Daoy (cell line): ENCODE results near the gene PDILT. TPM values are rescaled to one million over a fixed set of nuclear protein-coding genes. Genes with fewer than 3 reads are reported as not detected.

Source experiments
- DNase-seq: peaks from one replicate; pipeline ENCODE4 v3.0.0-alpha.2; 2015; ENCODE audit warnings: low read depth
- total RNA-seq: library from RNA; depleted of rRNA; stranded (reverse); fragments of >200 nt; shearing (Covaris generic); gene quantifications from 2 replicates; pipeline ENCODE4 v1.2.3, GENCODE V29; 2014

Gene PDILT
- total RNA-seq, 1 experiment from 2014 or later: not detected

DNA sequence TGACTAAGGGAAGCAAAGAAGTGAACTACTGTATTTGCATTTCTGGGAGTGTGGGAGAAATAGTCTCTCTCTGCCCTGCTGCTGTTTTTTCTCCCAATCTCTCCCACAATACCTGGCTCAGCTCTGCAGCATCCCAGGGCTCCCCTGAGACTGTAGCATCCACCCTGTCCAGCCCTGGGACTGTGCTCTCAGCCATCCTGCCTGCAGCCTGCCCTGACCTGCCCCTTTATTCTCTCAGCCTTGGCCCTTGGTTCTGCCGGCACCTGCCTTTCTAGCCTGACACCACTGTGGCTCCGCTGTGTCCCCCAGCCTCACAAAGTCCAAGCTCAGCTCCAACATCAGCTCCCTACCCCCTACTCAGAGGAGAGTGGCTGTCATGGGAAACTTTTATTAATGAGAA, 1.9 kb downstream of the PDILT start:
- no peak for DNase-seq

- peak; percentile 13 for DNase-seq
These were observed 3.0 kb downstream of the PDILT start for GRCh38 chr16:20401475-20402016.

- no peak for DNase-seq
These were observed 3.5 kb downstream of the PDILT start for GRCh38 chr16:20401066-20401465.

- no peak for DNase-seq
These were observed 5.4 kb downstream of the PDILT start for GRCh38 chr16:20399185-20399584.

GRCh38 chr16:20398603-20399002, 5.9 kb downstream of the PDILT start:
- DNase-seq: no peak

DNA sequence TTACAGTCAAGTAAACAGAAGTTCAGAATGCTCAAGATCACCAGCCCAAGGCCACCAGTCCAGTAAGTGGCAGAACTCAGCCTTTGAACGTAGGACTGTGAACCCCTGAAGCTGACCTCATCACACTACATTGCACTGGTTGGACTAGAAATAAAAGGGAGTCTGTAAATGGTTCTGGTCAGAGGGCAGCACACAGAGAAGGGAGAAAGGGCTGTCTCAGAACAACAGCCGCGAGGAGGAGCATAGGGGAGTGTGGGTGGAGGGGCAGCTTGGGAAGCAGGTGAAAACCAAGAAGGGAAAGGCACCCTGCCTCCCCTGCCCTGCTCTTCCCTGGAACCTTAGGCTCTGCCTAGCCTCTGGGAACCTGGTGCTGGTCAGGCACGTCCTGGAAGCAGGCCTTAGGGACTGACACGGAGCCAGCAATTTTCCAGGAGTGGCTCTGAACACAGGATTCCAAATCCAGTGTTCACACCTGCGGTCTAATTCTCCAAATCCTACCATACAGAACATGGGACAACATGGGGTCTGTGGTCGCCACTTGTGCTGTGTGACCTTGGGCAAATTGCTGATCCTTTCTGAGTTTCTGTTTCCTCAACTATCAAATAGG, 7.0 kb downstream of the PDILT start:
- DNase-seq: no peak

GRCh38 chr16:20396846-20397467, 7.6 kb downstream of the PDILT start:
- no peak for DNase-seq

- DNase-seq: no peak
These were observed 8.6 kb downstream of the PDILT start for GRCh38 chr16:20395946-20396345.

- peak; percentile 17 for DNase-seq
These were observed 10.5 kb downstream of the PDILT start for GRCh38 chr16:20393801-20394577.

- DNase-seq: no peak
These were observed 13.5 kb downstream of the PDILT start for GRCh38 chr16:20391045-20391444.

DNA sequence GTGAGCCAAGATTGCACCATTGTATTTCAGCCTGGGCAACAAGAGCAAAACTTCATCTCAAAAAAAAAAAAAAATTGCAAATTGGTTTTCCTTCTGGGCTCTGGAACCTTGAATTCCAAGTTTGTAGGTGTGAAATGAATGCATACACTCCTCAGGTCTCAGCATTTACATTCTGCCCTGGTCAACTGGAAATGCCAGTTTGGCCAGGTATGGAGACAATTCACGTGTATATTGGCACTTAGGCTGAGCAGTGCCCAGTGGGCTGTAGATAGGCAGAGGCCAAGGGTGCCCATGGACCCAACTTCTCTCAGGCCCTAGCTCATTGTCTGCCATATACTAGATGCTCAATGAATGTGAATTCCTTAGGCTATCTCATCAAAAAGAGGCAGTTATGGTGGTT, 15.7 kb downstream of the PDILT start:
- no peak for DNase-seq

DNA sequence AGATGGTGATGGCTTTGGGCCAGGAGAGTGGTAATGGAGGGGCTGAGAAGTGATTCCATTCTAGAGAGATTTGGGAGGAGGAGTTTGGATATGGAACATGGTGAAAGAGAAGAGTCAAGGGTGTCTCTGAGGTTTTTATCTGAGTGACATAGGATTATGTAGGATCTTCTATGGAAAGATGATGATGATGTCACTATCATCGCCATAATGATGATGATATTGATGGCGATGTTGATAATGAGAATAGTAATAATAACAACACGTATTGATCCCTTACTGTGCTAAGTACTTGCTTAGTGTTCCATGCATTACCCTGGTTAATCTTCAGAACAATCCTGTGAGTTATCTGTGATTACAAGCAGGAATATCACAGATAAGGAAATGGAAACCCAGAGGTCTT, 16.6 kb downstream of the PDILT start:
- DNase-seq: no peak

DNA sequence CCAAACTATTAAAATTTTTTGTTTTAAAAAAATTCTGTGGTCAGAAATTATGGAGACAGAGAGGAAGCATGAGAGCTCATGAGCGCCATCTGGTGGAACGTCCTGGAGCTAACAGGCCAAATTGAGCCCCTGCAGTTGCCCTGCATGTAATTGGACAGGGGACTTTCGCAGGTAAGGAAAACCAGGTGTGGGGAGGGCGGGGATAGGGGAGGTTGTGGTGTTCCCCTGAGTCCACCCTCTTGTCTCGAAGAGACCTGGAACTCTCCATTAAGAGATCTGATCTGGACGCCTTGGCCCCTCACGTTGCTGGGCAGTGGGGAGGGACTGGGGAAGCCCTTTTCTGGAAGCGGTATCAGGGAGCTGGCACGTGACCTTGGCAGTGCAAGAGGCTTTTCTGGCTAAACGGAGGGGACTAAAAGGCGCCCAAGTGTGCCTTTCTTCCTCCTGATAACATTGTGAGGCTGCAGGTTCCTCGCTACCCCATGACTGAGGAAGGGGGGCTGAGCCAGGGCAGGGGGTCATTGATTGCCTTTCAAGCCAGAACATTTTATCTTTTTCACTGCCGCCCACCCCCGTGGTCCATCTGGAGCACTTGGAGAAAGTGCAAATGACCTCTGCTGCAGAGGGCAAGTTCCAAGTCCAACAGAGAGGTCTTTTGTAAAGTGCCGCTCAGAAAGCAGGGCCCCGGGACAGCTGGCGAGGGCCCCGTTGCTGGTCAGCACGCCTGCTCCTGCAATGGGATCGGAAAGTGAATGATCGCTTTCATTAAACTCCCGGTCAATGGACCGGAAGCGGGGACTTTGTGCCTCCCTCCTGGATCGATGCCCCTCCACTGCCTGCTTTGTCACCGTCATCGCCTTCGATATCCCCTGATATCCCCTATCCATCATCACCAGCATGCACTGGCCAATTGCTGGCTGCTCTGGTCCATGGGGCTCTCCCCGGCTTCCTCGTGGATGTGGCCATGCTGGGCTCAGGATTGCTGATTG, 18.4 kb downstream of the PDILT start:
- peak; percentile 55 for DNase-seq

DNA sequence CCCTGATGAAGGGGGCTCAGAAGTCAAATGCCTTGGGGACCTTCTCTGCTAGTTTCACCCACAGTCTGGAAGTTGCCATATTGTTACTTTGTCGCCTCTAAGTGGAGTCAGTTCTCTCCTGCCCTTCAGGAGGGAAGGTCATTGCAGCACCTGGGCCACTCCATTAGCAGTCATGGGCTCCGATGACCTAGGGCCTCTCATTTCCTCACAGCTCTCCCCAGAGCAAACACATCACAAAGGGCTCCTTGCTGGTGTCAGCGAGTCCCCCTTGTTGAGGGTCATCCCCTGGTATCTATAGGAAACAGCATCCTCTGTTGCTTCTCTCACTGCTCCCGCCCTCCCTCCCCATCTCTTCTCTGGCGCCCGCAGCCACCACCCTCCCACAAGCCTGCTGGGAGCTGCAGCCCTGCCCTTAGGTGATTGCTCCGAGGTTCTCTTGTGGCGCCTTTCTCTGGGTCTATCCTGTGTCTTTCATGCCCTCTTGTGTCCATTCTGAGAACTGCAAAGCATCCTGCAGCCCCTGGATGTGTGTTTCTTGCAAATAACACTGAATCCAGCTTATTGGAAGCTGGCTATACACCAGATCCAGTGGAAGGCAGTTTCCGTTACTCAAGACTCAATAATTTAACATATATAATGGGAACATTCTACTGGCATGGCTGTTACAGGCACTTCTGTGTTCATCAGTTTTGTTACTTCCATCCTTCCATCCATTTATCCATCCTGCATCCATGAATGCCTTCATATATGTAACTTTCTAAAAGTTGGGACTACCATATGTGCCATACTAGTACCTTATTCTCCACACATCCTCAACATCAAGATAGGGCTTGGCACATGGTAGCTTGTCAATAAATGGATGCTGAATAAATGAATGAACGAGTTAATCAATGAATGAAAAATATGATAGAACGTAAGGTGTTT, 21.2 kb downstream of the PDILT start:
- DNase-seq: peak; percentile 63

DNA sequence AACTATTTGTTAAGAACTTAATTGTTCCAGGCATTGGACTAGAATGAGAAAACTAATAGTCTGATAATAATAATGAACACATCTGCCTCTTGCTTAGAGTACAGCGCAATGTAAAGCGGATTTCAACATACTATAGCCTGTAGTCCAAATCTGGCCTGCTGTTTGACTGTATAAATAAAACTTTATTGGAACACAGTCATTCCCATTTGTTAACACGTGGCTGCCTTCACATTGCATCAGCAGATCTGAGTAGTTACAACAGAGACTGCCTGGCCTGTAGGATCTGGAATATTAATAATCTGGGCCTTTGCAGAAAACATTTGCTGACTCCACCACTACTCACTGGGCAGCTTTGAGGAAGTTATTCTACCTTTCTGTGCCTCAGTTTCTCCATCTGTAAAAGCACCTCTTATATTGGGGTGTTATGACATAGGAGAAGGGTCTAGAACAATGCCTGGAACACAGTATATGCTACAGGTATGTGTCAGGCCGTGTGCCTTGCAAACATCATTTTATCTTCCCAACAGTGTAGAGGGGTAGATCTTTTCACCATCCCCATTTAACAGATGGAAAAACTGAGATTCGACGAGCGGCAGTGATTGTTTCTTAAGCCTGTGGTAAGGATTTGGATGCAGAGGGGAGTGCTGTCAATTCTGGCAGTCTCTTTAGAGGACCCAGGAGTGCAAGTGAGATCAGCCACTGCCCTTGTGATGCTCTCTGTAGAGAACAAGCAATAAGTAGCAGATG, 22.2 kb downstream of the PDILT start:
- no peak for DNase-seq

GRCh38 chr16:20380782-20381181, 23.8 kb downstream of the PDILT start:
- DNase-seq: no peak

DNA sequence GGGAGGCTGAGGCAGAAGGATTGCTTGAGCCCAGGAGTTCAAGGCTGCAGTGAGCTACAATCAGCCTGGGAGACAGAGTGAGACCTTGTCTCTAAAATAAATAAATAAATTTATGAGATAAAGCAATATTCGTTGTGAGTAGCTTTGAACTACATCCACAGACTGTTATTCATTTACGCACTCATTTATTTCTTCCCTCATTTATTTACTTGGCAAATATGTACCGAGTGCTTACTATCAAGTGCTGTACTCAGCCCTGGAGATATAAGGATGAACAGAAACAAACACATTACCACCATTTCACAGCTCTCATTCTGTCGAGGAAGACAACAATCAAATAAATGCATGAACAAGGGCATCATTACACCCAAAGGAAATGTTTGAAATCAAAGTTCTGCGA, 27.4 kb downstream of the PDILT start:
- no peak for DNase-seq

- peak; percentile 13 for DNase-seq
These were observed 31.8 kb downstream of the PDILT start for GRCh38 chr16:20372701-20373100.

- no peak for DNase-seq
These were observed 35.0 kb downstream of the PDILT start for GRCh38 chr16:20369452-20370054.
